Stimulated activated CD4-positive, alpha-beta T cell treated with anti-CD3 and anti-CD28 coated beads, TNF-alpha, amount 100 ng/mL, for 4 hours (primary cell): ENCODE measurements around the gene SLC39A3.
"Not testable (repeated sequence)": the region's sequence is repeated elsewhere in the genome, so short reads cannot be mapped to it uniquely, and the experiment has no call there.

Source experiments
- DNase-seq, 3 experiments: peaks; one replicate each; pipeline ENCODE4 v3.0.0-alpha.2; 2020; ENCODE audit warnings: low read depth in 3 of 3

The SLC39A3 gene

GRCh38 chr19:2722541-2723344 is 17.1 kb downstream of the SLC39A3 start:
- no peak for DNase-seq

- DNase-seq, result no peak
Observed at GRCh38 chr19:2721570-2722540, 18.0 kb downstream of the SLC39A3 start.

GRCh38 chr19:2720777-2721569 is 18.8 kb downstream of the SLC39A3 start, which contains the start of gene DIRAS1:
DIRAS1 (minus strand) TSS chr19:2721372; CDS start chr19:2717806, 3,566 bp downstream.
- no peak for DNase-seq

GRCh38 chr19:2719920-2720776 is 19.7 kb downstream of the SLC39A3 start:
- no peak for DNase-seq

GRCh38 chr19:2719232-2719735 is 20.5 kb downstream of the SLC39A3 start:
- no peak for DNase-seq

GRCh38 chr19:2717638-2718541 is 21.9 kb downstream of the SLC39A3 start:
- no peak for DNase-seq

GRCh38 chr19:2716722-2717637 is 22.8 kb downstream of the SLC39A3 start:
- no peak for DNase-seq

GRCh38 chr19:2716275-2716650 is 23.6 kb downstream of the SLC39A3 start:
- DNase-seq, result no peak

GRCh38 chr19:2715470-2716274 is 24.1 kb downstream of the SLC39A3 start:
- DNase-seq, result no peak

GRCh38 chr19:2714531-2715269 is 25.1 kb downstream of the SLC39A3 start:
- no peak for DNase-seq

GRCh38 chr19:2714102-2714501 is 25.7 kb downstream of the SLC39A3 start:
- DNase-seq, result not testable (repeated sequence)

GRCh38 chr19:2713170-2713569 is 26.6 kb downstream of the SLC39A3 start:
- not testable (repeated sequence) for DNase-seq

GRCh38 chr19:2711875-2712205 is 28.0 kb downstream of the SLC39A3 start:
- no peak for DNase-seq

- no peak for DNase-seq
Observed at GRCh38 chr19:2711172-2711874, 28.5 kb downstream of the SLC39A3 start.

GRCh38 chr19:2706251-2706650 is 33.6 kb downstream of the SLC39A3 start:
- DNase-seq, result no peak

- no peak for DNase-seq
Observed at GRCh38 chr19:2703691-2704216, 36.1 kb downstream of the SLC39A3 start.
